Muscle layer of duodenum (tissue), 2 donors: ENCODE results near the gene JAKMIP1.

Experiments used
- H3K27ac ChIP-seq: one replicate; pipeline ENCODE4 v1.7.0; 2013; ENCODE audit warnings: mild to moderate bottlenecking, low read length
- H3K27me3 ChIP-seq: one replicate; pipeline ENCODE4 v1.7.0; 2013; ENCODE audit warnings: low read depth, mild to moderate bottlenecking, control low read depth, low read length
- H3K36me3 ChIP-seq, 2 donors: one replicate each; pipeline ENCODE4 v1.7.0; 2013; ENCODE audit warnings: low read length in 2 of 2, control low read depth in 1 of 2, mild to moderate bottlenecking in 1 of 2; ENCODE audit not compliant: insufficient read depth in 2 of 2, control insufficient read depth in 1 of 2
- H3K4me1 ChIP-seq, 2 donors: one replicate each; pipeline ENCODE4 v1.7.0; 2013; ENCODE audit warnings: low read length in 2 of 2, mild to moderate bottlenecking in 2 of 2, control low read depth in 1 of 2, moderate library complexity in 1 of 2; ENCODE audit not compliant: insufficient read depth in 2 of 2, control insufficient read depth in 1 of 2
- H3K4me3 ChIP-seq, 2 donors: one replicate each; pipeline ENCODE4 v1.7.0; 2013; ENCODE audit warnings: low read length in 2 of 2, low read depth in 1 of 2, mild to moderate bottlenecking in 1 of 2
- H3K9me3 ChIP-seq, 2 donors: one replicate each; pipeline ENCODE4 v1.7.0; 2013; ENCODE audit warnings: low read length in 2 of 2, control low read depth in 1 of 2, mild to moderate bottlenecking in 1 of 2; ENCODE audit not compliant: control insufficient read depth in 1 of 2
- donor health status: healthy.

JAKMIP1 gene

DNA sequence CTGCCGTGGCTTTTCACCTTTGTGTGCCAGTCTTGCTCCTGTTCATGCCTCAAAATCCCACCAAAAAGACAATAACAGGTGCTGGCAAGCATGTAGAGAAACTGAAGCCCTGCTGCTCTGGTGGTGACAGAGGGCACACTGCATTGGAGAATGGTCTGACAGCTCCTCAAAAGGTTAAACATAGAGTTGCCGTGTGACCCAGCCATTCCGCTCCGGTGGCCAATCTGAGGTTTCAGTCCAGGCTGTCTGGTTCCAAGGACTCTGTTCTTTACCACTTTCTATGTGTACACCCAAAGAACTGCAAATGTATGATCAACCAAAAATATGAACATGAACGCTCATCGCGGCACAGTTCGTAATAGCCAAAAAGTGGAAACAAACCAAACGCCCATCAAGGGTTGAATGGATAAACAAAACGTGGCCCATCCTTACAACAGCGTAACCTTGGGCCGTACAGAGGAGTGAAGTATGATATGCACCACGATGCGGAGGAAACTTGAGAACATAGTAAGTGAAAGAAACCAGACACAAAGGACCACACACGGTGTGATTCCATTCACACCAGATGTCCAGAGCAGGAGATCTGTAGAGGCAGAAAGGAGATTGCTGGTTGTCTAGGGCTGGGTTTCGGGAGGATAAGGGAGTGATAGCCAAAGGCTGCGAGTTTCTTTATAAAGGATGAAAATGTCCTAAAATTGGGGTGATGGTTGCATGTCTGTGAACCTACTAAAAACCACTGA is 35.7 kb upstream of the JAKMIP1 start:
- no peak overlapping the region for H3K4me3 ChIP-seq
- H3K27me3 ChIP-seq = no peaks in the 10 kb centered on the region
- H3K27ac ChIP-seq = no peak overlapping the region
- H3K4me1 ChIP-seq = no peaks in the 10 kb centered on the region
- H3K36me3 ChIP-seq = no peaks in the 10 kb centered on the region
- no peaks in the 10 kb centered on the region for H3K9me3 ChIP-seq

DNA sequence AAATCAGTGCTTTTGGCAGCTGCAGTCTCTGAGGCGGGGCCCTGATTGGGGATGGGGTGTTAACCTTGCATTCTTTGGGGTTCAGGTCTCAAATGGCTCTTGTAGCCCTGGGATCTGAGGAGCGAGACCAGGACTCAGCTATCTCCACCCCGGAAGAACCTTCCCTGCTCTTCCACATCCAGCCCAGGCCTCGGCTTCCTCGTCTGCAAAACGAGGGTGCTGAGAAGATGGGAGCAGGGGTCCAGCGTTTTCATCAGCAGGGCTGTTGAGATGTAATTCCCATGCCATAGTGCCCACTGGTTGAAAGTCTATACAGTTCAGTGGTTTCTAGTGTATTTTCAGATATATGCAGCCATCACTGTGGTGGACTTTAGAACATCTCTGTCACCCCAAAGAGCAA is 34.7 kb upstream of the JAKMIP1 start:
- Histone ChIP-seq H3K27ac (no peak overlapping the region), H3K4me1 (no peaks in the 10 kb centered on the region), H3K36me3 (no peaks in the 10 kb centered on the region), H3K9me3 (no peaks in the 10 kb centered on the region), H3K4me3 (no peak overlapping the region), H3K27me3 (no peaks in the 10 kb centered on the region)

DNA sequence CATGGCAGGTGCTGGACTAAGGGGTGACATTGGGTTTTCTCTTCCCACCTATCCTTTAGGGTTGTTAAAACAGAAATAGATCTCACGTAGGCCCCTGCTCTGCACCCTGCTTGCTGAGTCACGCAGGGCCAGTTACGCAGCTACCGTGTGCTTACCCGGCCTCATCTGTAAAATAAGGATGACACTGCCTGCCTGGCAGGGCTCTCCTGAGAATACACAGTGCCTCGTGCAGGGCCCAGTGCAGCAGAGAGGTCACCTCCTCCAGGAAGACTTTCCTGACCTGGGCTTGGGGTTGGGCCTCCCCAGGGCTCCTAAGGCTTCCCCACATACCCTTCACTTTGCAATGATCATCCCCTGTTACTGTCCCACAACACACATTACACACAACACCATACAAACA is 33.6 kb upstream of the JAKMIP1 start:
- Histone ChIP-seq H3K36me3 (no peaks in the 10 kb centered on the region), H3K9me3 (no peaks in the 10 kb centered on the region), H3K4me1 (no peaks in the 10 kb centered on the region), H3K27me3 (no peaks in the 10 kb centered on the region), H3K4me3 (no peak overlapping the region), H3K27ac (no peak overlapping the region)

DNA sequence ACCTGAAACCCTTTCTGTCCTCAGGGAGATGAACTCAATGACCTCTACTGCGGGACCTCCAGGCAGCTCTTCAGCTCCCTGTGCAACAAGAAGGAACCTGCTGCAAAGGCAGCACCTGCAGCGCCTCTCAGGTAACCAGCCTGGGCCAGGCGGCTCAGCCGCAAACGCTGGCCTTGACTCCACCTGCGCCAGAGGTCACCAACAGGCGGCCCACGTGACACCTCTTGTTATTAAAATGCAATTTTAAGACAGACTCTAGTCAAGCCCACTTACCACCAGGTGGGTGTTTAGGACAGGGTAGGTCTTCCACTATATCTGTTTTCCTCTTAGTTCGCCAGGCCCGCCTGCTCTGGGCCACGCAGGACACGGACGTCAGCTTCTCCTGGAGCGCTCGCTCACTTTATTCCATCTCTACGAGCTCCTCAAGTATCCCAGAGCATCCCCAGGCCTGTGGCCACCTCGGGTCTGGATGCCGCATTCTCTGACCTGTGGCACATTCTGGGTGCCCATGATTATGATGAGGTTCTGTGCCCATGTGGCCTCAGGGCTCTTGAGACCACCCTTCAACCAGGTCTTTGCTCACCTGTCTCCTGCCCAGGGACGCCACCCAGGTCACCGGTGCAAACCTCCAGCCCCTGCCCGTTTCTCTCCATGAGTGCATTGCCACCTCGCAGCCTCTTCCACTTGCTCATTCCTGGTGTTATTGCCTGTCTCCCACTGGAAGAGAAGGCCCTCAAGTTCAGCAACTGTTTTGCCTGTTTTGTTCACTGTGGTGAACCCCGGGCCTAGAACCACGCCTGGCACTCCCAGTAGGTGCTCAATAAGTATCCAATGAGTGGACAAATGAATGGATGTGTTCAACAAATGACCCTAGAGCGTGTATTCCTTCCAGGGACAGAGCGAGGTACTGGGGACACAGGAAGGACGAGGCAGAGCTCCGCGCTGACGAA is 32.8 kb upstream of the JAKMIP1 start:
- H3K9me3 ChIP-seq = no peaks in the 10 kb centered on the region
- no peaks in the 10 kb centered on the region for H3K36me3 ChIP-seq
- H3K27ac ChIP-seq = no peak overlapping the region
- no peak overlapping the region for H3K4me3 ChIP-seq
- H3K4me1 ChIP-seq = no peaks in the 10 kb centered on the region
- H3K27me3 ChIP-seq = no peaks in the 10 kb centered on the region

DNA sequence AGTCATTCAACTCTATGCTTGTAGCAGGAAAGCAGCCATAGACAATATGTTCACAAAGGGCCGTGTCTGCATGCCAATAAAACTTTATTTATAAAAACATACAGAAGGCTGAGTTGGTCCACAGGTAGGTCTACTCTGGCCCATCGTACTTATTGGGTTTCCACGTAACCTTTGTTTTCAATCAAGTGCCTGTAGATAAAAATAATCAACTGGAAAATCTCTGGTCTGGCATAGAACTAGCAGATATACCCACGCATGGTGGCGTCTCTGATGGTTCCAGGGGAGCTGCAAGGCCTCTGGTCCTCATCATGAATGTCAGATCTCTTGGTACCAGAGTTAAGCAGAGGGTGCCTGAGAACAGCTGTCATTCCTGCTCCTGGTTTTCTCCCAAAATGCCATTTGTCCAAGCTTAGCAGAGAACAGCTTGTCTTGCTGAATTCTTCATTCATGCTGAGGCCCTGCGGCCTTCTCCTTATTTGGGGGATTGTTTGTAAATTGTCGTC is 31.4 kb upstream of the JAKMIP1 start:
- Histone ChIP-seq H3K27me3 (no peaks in the 10 kb centered on the region), H3K9me3 (no peaks in the 10 kb centered on the region), H3K27ac (no peak overlapping the region), H3K36me3 (no peaks in the 10 kb centered on the region), H3K4me3 (no peak overlapping the region), H3K4me1 (no peaks in the 10 kb centered on the region)

DNA sequence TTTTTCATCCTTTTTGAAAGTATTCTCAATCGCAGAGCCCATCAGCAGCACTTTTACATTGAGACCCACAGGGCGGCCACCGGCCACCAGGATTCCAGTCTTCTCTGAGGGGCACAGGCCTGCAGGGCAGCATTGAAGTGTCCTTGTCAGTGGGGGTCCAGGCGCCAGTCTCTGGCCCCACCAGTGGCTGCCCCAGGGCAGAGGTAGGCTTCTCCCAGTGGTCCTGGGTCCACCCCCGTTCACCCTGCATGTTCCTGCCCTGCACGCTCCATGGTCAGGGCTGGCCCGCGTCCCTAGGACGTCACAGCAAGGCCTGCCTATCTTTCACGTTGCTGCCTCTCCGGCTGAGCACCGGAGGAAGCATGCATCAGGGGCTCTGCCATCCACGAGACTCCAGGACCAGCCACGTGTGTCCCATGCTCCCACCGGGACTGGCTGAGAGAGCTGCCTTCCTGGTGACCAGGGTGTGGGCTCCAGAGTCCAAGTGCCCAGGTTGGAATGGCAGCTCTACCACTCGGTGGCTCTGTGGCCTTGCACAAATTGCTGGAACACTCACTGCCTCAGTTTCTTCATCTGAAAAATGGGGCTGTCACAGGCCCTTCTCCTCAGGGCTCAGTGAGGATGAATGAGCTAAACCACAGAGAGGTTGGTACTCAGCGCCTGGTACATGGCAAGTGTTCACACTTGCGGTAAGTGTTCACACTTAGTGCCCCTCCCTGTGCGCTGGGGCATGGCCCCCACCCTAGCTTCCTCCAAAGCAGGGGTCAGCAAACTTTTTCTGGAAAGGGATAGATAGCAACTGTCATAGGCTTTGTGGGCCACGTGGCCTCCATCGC is 30.7 kb upstream of the JAKMIP1 start:
- Histone ChIP-seq H3K36me3 (no peaks in the 10 kb centered on the region), H3K4me1 (no peaks in the 10 kb centered on the region), H3K27me3 (no peaks in the 10 kb centered on the region), H3K27ac (no peak overlapping the region), H3K9me3 (no peaks in the 10 kb centered on the region), H3K4me3 (no peak overlapping the region)

DNA sequence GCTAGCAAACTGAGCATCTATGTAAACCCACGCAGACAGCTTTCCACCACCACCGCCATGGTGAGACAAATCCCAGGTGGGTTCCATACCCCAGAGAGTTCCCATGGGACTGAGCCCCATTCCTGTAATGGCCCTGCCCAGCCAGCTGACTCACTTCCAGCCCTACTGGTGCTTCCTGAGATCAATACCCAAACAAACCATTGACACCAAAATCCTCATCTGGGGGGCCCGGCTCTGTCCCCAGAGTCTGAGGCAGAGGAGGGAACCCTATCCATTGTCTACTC is 30.1 kb upstream of the JAKMIP1 start:
- Histone ChIP-seq H3K9me3 (no peaks in the 10 kb centered on the region), H3K27ac (no peak overlapping the region), H3K27me3 (no peaks in the 10 kb centered on the region), H3K4me3 (no peak overlapping the region), H3K4me1 (no peaks in the 10 kb centered on the region), H3K36me3 (no peaks in the 10 kb centered on the region)

DNA sequence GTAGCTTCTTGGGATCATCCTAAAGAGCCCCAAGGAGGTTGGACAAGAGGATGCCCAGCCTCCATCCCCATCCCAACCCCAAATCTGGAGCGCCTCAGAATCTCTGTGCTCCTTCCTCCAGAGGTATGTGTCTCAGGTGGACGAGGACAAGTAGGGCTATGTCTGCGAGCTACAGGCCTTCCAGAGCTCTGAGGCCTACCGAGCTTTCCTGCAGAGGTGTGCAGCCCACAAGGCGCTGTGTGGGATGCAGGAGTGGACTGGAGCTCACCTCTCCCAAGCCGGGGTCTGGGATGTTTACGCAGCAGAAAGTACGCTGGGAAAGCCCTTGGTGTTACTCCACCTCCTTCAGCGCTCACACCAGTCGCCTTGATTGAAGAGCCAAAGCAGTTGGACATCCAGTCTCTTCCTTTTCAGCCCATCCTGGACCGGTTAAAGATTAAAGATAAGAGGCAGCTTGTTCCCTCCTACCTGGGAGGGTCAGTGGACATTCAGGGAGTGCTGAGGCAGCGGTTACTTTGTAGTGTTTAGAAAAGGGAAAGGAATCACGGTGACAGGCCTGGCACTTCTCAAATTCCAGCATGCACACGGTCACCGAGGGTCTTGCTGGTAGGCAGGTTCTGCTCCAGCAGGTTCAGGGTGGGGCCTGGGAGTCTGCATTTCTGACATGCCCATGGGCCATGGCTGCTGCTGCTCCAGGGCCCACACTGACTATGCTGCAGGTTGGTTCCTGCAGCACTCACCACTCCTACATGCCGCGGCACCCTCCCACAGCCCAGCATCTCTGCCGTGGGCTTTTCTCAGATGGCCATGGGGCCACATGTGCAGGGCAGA is 29.5 kb upstream of the JAKMIP1 start:
- Histone ChIP-seq H3K27ac (no peak overlapping the region), H3K9me3 (no peaks in the 10 kb centered on the region), H3K4me3 (no peak overlapping the region), H3K36me3 (no peaks in the 10 kb centered on the region), H3K27me3 (no peaks in the 10 kb centered on the region), H3K4me1 (no peaks in the 10 kb centered on the region)

DNA sequence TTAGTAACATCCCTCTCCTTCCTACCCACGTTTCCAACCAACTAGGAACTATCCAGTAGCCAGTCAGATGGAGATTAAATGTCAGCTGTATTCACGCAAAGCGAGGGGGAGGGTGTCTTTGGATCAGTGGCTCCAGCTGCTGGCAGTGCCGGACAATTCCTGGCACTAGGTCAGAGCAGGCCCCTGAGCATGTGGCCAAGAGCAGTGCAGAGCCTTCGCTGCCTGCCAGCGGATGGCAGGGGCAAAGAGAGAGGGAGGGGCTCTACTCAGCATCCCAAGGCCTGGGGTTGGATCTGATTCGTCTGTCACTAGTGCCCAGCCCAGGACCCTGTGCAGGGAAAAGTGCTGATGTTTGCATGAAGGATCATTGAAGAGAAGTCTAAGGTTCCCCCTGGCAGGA is 28.7 kb upstream of the JAKMIP1 start:
- Histone ChIP-seq H3K27ac (no peak overlapping the region), H3K4me3 (no peak overlapping the region), H3K9me3 (no peaks in the 10 kb centered on the region), H3K36me3 (no peaks in the 10 kb centered on the region), H3K4me1 (no peaks in the 10 kb centered on the region), H3K27me3 (no peaks in the 10 kb centered on the region)

DNA sequence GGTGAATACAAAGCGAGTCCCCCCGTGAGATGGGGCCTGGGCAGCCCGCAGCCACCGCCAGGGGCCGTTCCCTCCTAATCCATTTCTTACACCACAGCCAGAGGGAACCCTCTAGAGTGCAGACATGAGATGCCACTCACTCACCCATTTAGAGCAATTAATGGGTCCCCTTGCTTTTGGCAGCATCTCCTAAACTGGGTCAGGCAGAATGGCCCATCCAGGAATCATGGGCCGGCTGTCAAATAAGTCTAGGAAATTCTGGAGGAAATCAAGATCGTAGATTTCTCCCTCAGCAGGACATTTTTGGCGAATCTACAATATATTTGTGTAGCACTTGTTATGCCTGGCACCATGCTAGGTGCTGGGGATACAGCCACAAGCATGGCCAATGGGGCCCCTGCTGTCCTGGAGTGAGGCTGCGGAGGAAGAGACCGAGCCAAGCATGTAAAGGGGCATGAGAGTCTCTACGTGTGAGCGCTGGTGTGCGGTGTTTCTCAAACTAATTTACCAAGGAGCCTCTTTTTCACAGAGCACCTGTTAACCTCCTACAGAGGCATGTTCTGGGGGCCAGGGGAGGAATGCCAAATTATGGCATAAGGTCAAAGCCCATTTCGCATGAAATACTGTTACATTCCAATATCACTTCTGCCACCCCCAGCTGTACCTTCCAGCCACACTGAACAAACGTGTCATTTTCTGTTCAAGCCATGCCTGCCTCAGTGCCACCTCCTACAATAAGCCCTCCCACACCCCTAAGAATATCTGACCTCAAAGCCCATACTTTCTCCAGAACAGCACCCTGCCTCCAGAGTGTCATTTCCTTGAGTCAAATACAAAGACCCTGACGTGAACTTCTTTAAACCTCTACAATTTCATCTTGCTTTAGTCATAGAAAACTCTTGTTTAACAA is 28.1 kb upstream of the JAKMIP1 start:
- Histone ChIP-seq H3K27ac (no peak overlapping the region), H3K9me3 (no peaks in the 10 kb centered on the region), H3K4me3 (no peak overlapping the region), H3K4me1 (no peaks in the 10 kb centered on the region), H3K27me3 (no peaks in the 10 kb centered on the region), H3K36me3 (no peaks in the 10 kb centered on the region)
